HG03066 (cell line): Measurements from ENCODE around the gene EFNB2.

Source experiments
- ATAC-seq: cut with Tn5 transposase; IDR thresholded peaks from one replicate; pipeline ENCODE4 v1.9.1; 2021; ENCODE audit warnings: low read depth; ENCODE audit not compliant: unreplicated experiment

EFNB2 gene

DNA sequence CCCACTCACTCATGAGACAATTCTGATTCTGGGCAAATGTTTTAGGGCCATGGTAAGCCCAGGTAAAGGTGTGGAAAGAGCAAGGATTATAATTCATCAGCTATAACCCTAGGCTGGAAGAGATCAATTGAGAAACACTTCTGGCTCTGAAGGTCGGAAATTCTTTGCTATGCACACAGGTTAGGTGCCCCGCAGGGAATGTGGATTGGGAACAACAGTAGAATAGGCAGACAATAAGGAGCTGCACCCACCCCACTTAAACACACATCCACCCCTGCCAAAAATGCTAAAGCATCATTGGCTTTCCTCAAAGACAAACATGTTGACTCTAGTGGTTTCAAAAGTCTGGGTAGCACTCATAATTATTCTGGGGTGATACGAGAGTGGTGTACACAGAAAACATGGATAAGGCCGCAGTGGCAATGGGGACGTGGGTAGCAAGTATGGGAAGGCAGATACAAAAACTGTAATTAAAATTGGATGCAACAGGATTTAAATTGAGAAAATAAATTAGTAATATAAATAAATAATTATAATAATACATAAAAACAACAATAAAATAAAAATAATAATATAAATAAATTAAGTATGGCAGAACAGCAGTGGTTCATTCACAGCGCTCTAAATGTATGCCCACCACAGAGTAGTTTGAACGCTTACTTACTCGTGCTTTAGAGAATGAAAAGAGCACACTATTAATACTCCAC lies 8.6 kb downstream of the EFNB2 start:
- no peak for ATAC-seq

DNA sequence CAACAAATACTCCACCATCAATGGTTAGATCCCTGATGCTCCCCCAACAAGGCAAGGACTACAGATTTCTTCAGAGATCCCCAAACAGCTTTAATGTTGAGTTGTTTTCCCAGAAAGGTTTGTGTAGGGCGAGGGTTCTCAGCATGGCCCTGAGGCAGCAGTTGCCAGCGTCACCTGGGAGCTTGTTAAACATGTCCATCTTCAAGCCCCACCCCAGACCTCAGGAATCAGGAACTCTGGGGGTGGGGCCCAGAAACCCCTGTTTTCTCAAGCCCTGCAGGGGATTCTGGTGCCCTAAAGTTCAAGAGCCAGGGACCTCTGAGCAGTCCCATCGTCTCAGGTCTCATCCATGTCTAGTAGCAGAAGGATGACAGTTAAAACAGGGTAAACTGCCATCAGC lies 9.6 kb downstream of the EFNB2 start:
- ATAC-seq, result no peak

DNA sequence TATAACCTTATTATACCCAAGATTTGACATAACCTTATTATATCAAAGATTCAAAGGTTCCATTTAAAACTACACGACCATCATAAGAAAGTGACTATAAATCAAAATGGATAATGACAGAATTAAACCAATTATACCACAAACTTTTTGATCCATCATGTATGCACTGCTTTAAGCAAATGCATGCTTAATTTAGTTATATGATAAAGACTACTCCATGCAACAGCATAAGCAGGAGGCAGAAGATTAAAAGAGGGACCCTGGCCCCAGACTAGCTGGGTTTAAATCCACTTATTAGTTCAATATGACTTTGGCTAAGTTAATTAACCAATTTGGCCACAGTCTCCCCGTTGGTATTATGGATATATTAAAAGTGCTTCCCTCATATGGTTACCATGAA lies 11.4 kb downstream of the EFNB2 start:
- no peak for ATAC-seq

GRCh38 chr13:106523576-106523975 lies 11.9 kb downstream of the EFNB2 start:
- no peak for ATAC-seq

DNA sequence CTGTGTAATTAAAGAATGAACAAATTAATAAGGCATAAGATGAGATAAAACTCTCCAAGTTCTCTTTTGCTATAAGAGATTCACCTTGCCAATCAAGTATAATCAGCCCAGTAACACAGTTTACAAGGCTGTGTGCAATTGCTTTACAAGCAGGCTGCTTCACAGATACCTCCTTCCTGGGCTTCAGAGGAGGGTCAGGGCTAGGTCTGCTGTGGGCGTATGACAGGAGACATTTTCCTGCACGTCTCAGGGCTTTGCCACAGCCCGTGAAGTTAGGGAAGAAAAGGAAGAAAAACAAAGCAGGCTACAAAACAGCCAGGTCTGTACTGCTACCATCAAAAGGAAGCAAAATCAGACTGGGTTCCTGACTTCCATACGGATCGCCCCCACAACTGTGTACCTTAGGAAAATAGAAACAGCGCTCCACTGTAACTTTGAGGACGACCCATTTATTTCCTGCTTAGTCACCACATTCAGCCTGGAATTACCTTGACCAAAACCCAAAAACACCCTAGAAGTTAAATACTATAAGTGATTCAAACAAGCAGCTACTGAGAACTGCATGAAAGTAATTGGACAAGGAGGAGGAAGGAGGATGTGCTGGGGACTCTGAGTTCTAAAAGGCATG lies 12.4 kb downstream of the EFNB2 start:
- ATAC-seq, result no peak

DNA sequence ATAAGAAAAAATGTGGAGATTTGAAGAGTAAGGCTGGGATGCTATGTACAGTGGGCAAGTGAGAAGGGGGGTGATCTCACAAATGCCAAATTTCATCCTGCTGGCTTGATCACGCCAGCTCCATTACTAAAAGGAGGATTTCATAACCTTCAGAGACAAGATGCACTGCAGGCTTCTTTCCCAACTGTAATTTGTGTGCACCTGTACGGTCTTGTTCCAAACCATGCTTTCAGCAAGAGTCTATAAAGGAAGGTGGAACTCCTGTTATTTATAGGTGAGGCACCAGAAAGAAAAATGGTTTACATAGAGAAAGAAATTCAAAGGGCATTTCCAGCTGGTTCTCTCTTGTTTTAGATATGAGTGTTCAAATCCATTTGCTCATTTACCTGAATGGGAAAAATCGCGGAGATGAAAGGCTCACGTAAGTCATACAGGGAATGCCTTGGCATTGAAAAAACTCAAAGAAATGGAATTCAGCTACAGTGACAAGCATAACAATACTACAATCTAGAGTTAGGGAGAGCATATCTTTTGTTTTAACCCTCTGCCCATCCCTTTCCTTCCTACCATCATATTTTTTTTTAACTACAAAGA lies 13.3 kb downstream of the EFNB2 start:
- no peak for ATAC-seq

GRCh38 chr13:106521095-106521799 lies 14.2 kb downstream of the EFNB2 start:
- no peak for ATAC-seq

- ATAC-seq, result no peak
Measured at GRCh38 chr13:106520251-106521054, 15.0 kb downstream of the EFNB2 start.

DNA sequence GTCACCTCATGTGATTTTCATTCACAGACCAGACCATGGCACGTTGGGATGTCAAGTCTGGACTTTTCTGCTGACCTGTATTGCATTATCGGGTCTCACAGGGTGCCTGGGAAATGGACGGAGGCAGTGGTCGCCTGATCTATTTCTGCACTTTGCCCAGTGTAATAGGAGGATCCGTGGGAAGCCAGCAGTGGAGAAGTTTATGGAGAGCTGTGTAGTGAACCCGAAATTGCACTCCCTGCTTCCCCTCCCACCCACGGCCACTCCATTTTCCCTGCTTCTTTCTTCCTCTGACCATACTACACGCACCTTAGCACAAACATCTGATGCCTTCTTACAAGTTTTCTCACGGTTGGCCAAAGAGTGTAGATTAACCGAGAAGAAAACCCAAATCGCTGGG lies 16.9 kb downstream of the EFNB2 start:
- no peak for ATAC-seq

- no peak for ATAC-seq
Measured at GRCh38 chr13:106517109-106517847, 18.2 kb downstream of the EFNB2 start.

GRCh38 chr13:106515635-106516254 lies 19.7 kb downstream of the EFNB2 start:
- ATAC-seq, result no peak

DNA sequence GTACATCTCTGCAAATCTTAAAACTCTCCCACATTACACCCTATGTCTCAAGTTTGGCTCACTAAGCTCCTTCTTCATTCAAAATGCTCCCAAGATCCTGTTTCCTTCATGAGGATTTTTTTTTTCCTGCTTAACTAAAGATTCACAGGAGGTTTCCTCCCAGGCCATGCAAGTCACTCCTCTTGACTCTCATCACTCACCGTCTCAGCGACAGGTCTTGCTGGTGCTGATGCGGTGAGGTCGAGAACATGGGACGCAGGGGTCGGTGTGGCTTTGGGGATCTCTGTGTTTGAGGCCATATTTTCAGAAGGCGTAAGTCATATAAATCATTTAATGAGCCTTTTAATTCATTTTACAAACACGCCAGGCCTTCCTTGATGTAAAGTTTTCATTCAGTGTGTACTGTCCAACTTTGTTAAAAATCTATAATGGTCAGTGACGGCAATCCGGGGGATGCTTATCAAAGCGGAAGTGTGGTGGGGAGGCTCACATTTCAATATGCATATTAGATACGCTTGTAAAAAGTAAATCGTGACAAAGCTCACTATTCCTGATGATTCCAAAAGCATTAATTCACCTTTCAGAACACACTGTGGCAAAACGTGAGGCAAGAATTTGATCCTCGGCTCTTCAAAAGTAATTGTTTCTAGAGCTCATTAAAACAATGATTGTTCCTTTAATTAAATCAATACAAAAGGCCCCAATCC lies 20.4 kb downstream of the EFNB2 start:
- no peak for ATAC-seq

DNA sequence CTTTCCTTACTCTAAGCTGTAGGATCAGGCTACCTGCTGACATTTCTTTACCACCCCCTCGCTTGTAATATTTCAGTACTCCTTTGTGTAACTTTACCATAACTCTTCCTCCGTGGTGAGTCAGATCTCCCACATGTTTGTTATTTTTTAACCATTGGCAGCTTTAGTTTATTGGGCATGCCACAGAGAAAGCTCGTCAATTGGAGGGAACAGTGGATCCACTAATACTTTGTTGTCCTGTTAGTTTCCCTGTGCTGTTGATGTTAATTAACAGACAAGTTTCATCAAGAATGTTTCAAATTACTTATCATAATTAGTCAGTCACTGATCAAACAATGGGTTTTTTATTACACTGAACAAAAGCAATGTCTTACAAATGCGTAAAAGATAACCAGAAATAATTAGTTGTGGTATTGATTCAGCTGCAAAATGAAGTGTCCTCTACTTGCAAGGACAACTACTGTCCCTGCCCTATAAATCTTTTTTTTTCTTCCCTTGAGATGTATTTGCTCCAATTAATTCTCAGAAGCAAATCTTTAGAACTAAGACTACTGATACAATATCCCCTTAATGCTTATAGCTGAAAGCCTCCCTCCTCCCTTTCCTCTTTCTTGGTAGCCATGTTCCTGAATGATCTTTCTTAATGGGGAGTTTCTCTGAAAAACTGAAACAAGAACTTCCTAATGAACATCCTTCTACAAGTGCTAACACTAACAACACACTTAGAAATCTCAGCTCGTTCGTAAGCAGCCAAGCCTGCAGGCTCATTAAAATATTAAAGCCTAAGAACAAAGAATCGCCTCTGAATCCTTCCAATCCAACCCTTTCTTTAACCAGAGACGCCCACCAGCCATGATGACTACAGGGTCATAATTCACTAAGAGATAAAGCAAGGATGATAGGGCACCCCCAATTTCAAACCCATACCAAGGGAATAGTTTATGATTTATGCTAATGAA lies 22.2 kb downstream of the EFNB2 start:
- no peak for ATAC-seq

DNA sequence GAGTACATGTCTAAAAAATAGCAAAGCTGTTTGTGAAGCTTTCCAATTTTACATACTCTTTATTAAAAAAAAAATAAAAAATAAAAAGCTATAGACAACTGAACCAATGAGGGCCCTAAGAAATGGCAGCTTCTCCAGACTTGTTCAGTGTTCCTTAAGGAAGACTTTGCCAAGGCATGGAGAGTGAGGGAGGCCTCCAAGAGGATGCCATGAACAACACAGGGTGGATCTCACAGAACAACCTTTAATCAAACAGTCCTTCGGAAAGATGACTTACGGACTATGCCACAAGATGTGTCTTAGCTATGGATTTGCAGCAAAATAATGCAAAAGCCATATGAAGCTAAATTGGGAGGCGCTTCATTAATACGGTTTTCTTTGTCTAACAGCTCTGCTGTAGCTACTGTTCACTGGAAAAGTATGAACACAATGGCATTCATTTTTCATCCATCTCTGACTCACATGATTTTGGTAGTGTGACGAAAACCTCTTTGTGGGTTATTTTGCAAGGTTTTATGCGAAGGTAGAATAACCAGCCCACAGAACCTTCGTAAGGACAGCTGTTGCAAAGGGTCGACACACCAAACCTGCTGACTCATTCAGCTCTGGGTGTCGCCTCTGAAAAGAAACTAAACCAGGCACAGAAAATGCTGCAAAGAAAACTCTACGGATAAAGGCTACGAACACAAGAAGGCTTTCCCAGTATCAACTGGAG lies 27.7 kb downstream of the EFNB2 start:
- ATAC-seq, result no peak

DNA sequence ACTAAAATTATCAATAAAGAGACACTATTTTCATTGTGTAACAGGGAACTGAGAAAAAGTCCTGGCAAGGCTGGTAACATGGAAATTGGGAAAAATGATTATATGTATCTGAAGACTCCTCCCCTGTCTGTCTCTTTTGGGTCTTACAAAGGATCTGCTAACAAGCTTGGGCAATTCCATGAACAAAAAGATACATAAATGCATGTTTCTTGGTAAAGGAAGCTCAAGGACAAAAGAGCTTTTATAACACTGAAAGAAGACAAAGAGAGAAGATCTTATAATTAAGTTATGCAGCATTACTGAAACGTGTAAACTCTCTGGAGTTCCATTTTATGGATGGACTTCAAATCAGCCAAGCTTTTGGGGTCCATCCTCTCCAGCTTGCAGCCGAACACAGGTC lies 29.2 kb downstream of the EFNB2 start:
- ATAC-seq, result no peak

DNA sequence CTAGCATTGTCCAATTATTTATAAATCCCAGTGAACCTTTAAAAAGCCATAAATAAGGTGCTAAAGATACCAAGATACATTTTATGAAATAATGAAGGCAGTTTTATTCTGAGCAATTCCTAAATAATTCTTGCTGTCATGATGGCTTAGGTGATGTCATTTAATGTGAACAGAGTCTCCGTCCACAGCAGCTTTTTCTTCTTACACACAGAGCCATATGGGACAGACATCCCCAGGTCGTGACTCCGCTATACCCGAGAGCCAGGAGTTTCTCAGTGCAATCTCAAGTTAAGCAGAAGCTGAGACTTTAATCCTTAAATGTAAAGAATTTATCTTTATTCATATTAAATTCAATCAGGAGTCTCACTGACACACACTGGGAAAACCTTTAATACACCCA lies 29.7 kb downstream of the EFNB2 start:
- no peak for ATAC-seq

DNA sequence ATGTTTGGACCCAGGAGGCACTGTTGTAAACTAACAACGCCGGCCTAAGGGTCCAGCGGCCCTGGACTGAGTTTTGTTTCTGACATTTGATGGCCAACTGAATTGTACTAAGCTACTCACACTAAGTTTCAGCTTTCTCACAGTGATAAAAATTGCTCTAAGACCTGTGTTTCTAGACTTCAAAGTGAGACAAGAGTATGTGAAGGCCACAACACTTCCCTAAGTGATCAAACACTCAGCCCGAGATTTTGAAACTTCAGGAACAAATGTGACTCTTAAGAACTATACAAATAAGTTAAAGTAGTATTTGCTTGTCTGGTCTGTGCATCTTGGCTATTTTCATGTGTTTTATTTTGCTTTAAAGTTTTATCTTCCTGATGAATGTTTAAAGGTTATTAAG lies 30.2 kb downstream of the EFNB2 start:
- no peak for ATAC-seq
